Aorta (tissue), 5 donors: ENCODE measurements around the gene UGT1A9. TPM values are rescaled to one million over a fixed set of nuclear protein-coding genes. Genes with fewer than 3 reads are reported as not detected.

Experiments used
- ATAC-seq: fragments of 200-7000 bp; cut with Tn5 transposase; one replicate; pipeline ENCODE4 v1.9.1; 2022; ENCODE audit warnings: moderate library complexity; ENCODE audit not compliant: low FRiP score
- DNase-seq, 2 donors: peaks; one replicate each; pipeline ENCODE4 v3.0.0-alpha.2; 2020
- H3K27ac ChIP-seq, 2 donors: one replicate each; pipeline ENCODE4 v1.5.1; 2013; ENCODE audit warnings: low read length in 2 of 2, mild to moderate bottlenecking in 2 of 2, moderate library complexity in 2 of 2, control low read depth in 1 of 2, inconsistent platforms in 1 of 2, low read depth in 1 of 2
- H3K27me3 ChIP-seq, 2 donors: one replicate each; pipeline ENCODE4 v1.6.1; 2013; ENCODE audit warnings: control low read depth in 1 of 2, low read length in 1 of 2, mild to moderate bottlenecking in 1 of 2, moderate library complexity in 1 of 2; ENCODE audit not compliant: insufficient read depth in 2 of 2, control insufficient read depth in 1 of 2
- H3K36me3 ChIP-seq, 2 donors: one replicate each; pipeline ENCODE4 v1.6.1; 2013; ENCODE audit warnings: control low read depth in 1 of 2, low read length in 1 of 2, mild to moderate bottlenecking in 1 of 2; ENCODE audit not compliant: insufficient read depth in 2 of 2, control insufficient read depth in 1 of 2
- H3K4me1 ChIP-seq, 2 donors: one replicate each; pipeline ENCODE4 v1.6.1; 2013; ENCODE audit warnings: low read length in 2 of 2, control low read depth in 1 of 2, mild to moderate bottlenecking in 1 of 2, moderate library complexity in 1 of 2; ENCODE audit not compliant: insufficient read depth in 2 of 2, control insufficient read depth in 1 of 2
- H3K4me3 ChIP-seq, 2 donors: one replicate each; pipeline ENCODE4 v1.5.1; 2013; ENCODE audit warnings: low read length in 2 of 2, control low read depth in 1 of 2, mild to moderate bottlenecking in 1 of 2
- H3K9me3 ChIP-seq: one replicate; pipeline ENCODE4 v1.6.1; 2013; ENCODE audit warnings: mild to moderate bottlenecking, low read length; ENCODE audit not compliant: control insufficient read depth
- WGBS, 2 donors: extraction: QIAGEN DNeasy Blood & Tissue Kit; methylation state at CpG; one replicate each; pipeline ENCODE4 v1.1.7; 2013; 5-methylcytosine and 5-hydroxymethylcytosine counted together
- intact Hi-C, 2 donors: fragments of 100-400 bp; cut with DNase I; formaldehyde crosslinking; loops; one replicate each; pipeline versions ENCODE4 v1.14.2 to v1.15.0; 2022
- polyA plus RNA-seq, 2 donors: library from polyadenylated mRNA; stranded (reverse); fragments of 200-250 nt; gene quantifications; one replicate each; pipeline ENCODE4 v1.2.3, GENCODE V29; 2013
- total RNA-seq, 2 donors: library from RNA; stranded (reverse); fragmentation: NEBNext Ultra II Directional; extraction: Animal tissue kit (Norgen Biotek cat#: 25700); gene quantifications; one replicate each; pipeline ENCODE4 v1.2.1, GENCODE V29; 2021
- donor health status: healthy with polysubstance abuse.
- donor health status: Bipolar disorder and iron deficiency.
- donor health status: DM: no; HTN: no; CAD: no.
- donor health status: DM: no; HTN: no; CAD: no.
- donor health status: DM: yes; HTN: yes; CAD: no.

UGT1A9 gene
- total and polyA plus RNA-seq, 4 donors: not detected

GRCh38 chr2:233807966-233808935 is 136.6 kb downstream of the UGT1A9 start:
- intact Hi-C loops: no loop called here
- H3K9me3 ChIP-seq: no peaks in the 10 kb centered on the region
- ATAC-seq (no peak), DNase-seq (peak in 1 of 2 donors; percentile 55)
- no peak overlapping the region for H3K4me3 ChIP-seq
- no peak overlapping the region for H3K27ac ChIP-seq
- WGBS, 2 donors: 75 to 79% methylated on average over 10 of the region's 10 CpGs
- H3K36me3 ChIP-seq: no peaks in the 10 kb centered on the region
- H3K27me3 ChIP-seq: no peaks in the 10 kb centered on the region
- no peaks in the 10 kb centered on the region for H3K4me1 ChIP-seq

GRCh38 chr2:233810385-233810784 is 138.7 kb downstream of the UGT1A9 start:
- no peaks in the 10 kb centered on the region for H3K36me3 ChIP-seq
- H3K9me3 ChIP-seq: no peaks in the 10 kb centered on the region
- ATAC-seq: no peak
- H3K27me3 ChIP-seq: no peaks in the 10 kb centered on the region
- 84 to 88% methylated on average over 6 of the region's 6 CpGs for WGBS, 2 donors
- no peak overlapping the region for H3K27ac ChIP-seq
- intact Hi-C loops: no loop called here
- no peaks in the 10 kb centered on the region for H3K4me1 ChIP-seq
- H3K4me3 ChIP-seq: no peak overlapping the region
- DNase-seq: no peak

- Histone ChIP-seq H3K9me3 (no peaks in the 10 kb centered on the region), H3K36me3 (no peaks in the 10 kb centered on the region), H3K4me1 (no peaks in the 10 kb centered on the region), H3K27me3 (no peaks in the 10 kb centered on the region), H3K4me3 (no peak overlapping the region), H3K27ac (no peak overlapping the region)
- peak in 1 of 2 donors; percentile 34 for DNase-seq
- no peak for ATAC-seq
- WGBS, 2 donors: 78 to 84% methylated on average over 4 of the region's 4 CpGs
- intact Hi-C loops: no loop called here
Observed at GRCh38 chr2:233811087-233811486, 139.4 kb downstream of the UGT1A9 start.

GRCh38 chr2:233811732-233812131 is 140.0 kb downstream of the UGT1A9 start:
- Histone ChIP-seq H3K27ac (no peak overlapping the region), H3K27me3 (no peaks in the 10 kb centered on the region), H3K4me1 (no peaks in the 10 kb centered on the region), H3K9me3 (no peaks in the 10 kb centered on the region), H3K36me3 (no peaks in the 10 kb centered on the region), H3K4me3 (no peak overlapping the region)
- intact Hi-C loops: no loop called here
- ATAC-seq (no peak), DNase-seq (peak; percentile 23 to 25)
- WGBS, 2 donors: 91 to 95% methylated on average over 8 of the region's 8 CpGs

- Histone ChIP-seq H3K27me3 (no peaks in the 10 kb centered on the region), H3K4me3 (no peak overlapping the region), H3K36me3 (no peaks in the 10 kb centered on the region), H3K9me3 (no peaks in the 10 kb centered on the region), H3K4me1 (no peaks in the 10 kb centered on the region), H3K27ac (no peak overlapping the region)
- no peak for ATAC-seq
- 62 to 64% methylated on average over 3 of the region's 3 CpGs for WGBS, 2 donors
- intact Hi-C loops: no loop called here
- DNase-seq: peak; percentile 9 to 43
Observed at GRCh38 chr2:233813236-233814055, 141.7 kb downstream of the UGT1A9 start.

- Histone ChIP-seq H3K4me3 (no peak overlapping the region), H3K27me3 (no peaks in the 10 kb centered on the region), H3K36me3 (no peaks in the 10 kb centered on the region), H3K4me1 (no peaks in the 10 kb centered on the region), H3K9me3 (no peaks in the 10 kb centered on the region), H3K27ac (no peak overlapping the region)
- WGBS, 2 donors: 52 to 61% methylated on average over 2 of the region's 2 CpGs
- peak in 1 of 2 donors; percentile 15 for DNase-seq
- no peak for ATAC-seq
- intact Hi-C loops: no loop called here
Observed at GRCh38 chr2:233814056-233814835, 142.5 kb downstream of the UGT1A9 start.

- Histone ChIP-seq H3K36me3 (no peaks in the 10 kb centered on the region), H3K9me3 (no peaks in the 10 kb centered on the region), H3K27me3 (no peaks in the 10 kb centered on the region), H3K4me1 (no peaks in the 10 kb centered on the region), H3K4me3 (no peak overlapping the region), H3K27ac (no peak overlapping the region)
- intact Hi-C loops: no loop called here
- 47 to 68% methylated on average over 6 of the region's 6 CpGs for WGBS, 2 donors
- ATAC-seq (no peak), DNase-seq (no peak)
Observed at GRCh38 chr2:233815861-233816260, 144.2 kb downstream of the UGT1A9 start.

- H3K27ac ChIP-seq: no peak overlapping the region
- no peaks in the 10 kb centered on the region for H3K4me1 ChIP-seq
- no peaks in the 10 kb centered on the region for H3K9me3 ChIP-seq
- DNase-seq: peak in 1 of 2 donors; percentile 26
- no peak for ATAC-seq
- WGBS, 2 donors: 44 to 47% methylated on average over 2 of the region's 2 CpGs
- H3K36me3 ChIP-seq: no peaks in the 10 kb centered on the region
- H3K27me3 ChIP-seq: no peaks in the 10 kb centered on the region
- no peak overlapping the region for H3K4me3 ChIP-seq
- intact Hi-C loops: no loop called here
Observed at GRCh38 chr2:233816334-233816733, 144.6 kb downstream of the UGT1A9 start.
